Caco-2 (cell line): ENCODE data around the gene NLGN4X. TPM values are rescaled to one million over a fixed set of nuclear protein-coding genes. Genes with fewer than 3 reads are reported as not detected.

Source experiments
- BruUV-seq: library from RNA; stranded (reverse); fragments of 400-500 nt; replicated peaks from 2 replicates; lab custom pipeline; 2021; lab: Mats Ljungman, UMichigan
- CTCF ChIA-PET: fragments of 300-600 bp; sonication (Branson Sonifier 250); formaldehyde crosslinking; loops from one replicate; lab custom pipeline; 2022; ENCODE audit warnings: antibody characterized with exemption; lab: Charles Lee
- POLR2A ChIA-PET: fragments of 300-600 bp; sonication (Branson Sonifier 250); formaldehyde crosslinking; loops from one replicate; lab custom pipeline; 2022; ENCODE audit warnings: antibody characterized with exemption; lab: Charles Lee
- DNase-seq, 2 experiments: peaks; one replicate each; pipeline versions ENCODE4 v3.0.0 to v3.0.0-alpha.2; 2020 to 2022
- H3K27me3 ChIP-seq: replicated peaks from 2 replicates; pipeline ENCODE4 v1.6.0; 2011; ENCODE audit warnings: low read length; ENCODE audit not compliant: control insufficient read depth, insufficient read depth
- H3K36me3 ChIP-seq: 2 replicates; pipeline ENCODE4 v1.5.1; 2011; ENCODE audit warnings: low read length; ENCODE audit not compliant: control insufficient read depth, insufficient read depth
- H3K4me1 ChIP-seq: fragments of 250-450 bp; sonication (Bioruptor Pico); 2 replicates; pipeline ENCODE4 v1.5.1; 2020; ENCODE audit warnings: mild to moderate bottlenecking
- H3K4me3 ChIP-seq: 2 replicates; pipeline ENCODE4 v1.5.1; 2011; ENCODE audit warnings: low read depth, mild to moderate bottlenecking, control low read depth, low read length
- H3K9me3 ChIP-seq: fragments of 250-450 bp; sonication (Bioruptor Pico); 2 replicates; pipeline ENCODE4 v1.5.1; 2020; ENCODE audit warnings: mild to moderate bottlenecking, moderate library complexity
- H3K27ac Mint-ChIP-seq: one replicate; pipeline ENCODE4 v1.8.0; 2022; ENCODE audit warnings: mixed read lengths; ENCODE audit not compliant: unreplicated experiment
- H3K27me3 Mint-ChIP-seq: one replicate; pipeline ENCODE4 v1.8.0; 2022; ENCODE audit warnings: mixed read lengths; ENCODE audit not compliant: insufficient read depth, unreplicated experiment
- H3K36me3 Mint-ChIP-seq: one replicate; pipeline ENCODE4 v1.8.0; 2022; ENCODE audit warnings: mild to moderate bottlenecking, mixed read lengths; ENCODE audit not compliant: insufficient read depth, unreplicated experiment
- H3K4me1 Mint-ChIP-seq: one replicate; pipeline ENCODE4 v1.8.0; 2022; ENCODE audit warnings: low read depth, mixed read lengths; ENCODE audit not compliant: unreplicated experiment
- H3K4me3 Mint-ChIP-seq: one replicate; pipeline ENCODE4 v1.8.0; 2022; ENCODE audit warnings: mild to moderate bottlenecking, moderate library complexity, mixed read lengths; ENCODE audit not compliant: unreplicated experiment
- H3K9me3 Mint-ChIP-seq: one replicate; pipeline ENCODE4 v1.8.0; 2022; ENCODE audit warnings: mixed read lengths; ENCODE audit not compliant: unreplicated experiment
- CTCF ChIP-seq, 2 experiments: fragments of 200-600 bp in 1 of 2; IDR thresholded peaks; 1 replicate in 1 of 2; 2 replicates in 1 of 2; pipeline versions ENCODE4 v1.5.1 to v1.8.0; 2011 to 2022; ENCODE audit warnings: antibody characterized with exemption in 1 of 2, control low read depth in 1 of 2, inconsistent platforms in 1 of 2, low read depth in 1 of 2, low read length in 1 of 2, mild to moderate bottlenecking in 1 of 2, moderate library complexity in 1 of 2; ENCODE audit not compliant: insufficient read depth in 1 of 2, severe bottlenecking in 1 of 2, unreplicated experiment in 1 of 2
- intact Hi-C: fragments of 100-400 bp; cut with micrococcal nuclease; formaldehyde crosslinking; loops from one replicate; pipeline ENCODE4 v1.10.0; 2022; ENCODE audit not compliant: unreplicated experiment
- total RNA-seq: library from RNA; stranded (reverse); gene quantifications from 2 replicates; pipeline ENCODE4 v1.2.3, GENCODE V29; 2022

The NLGN4X gene
- total RNA-seq, 1 experiment from 2014 or later, result not detected

- H3K9me3 Mint-ChIP-seq, result no peaks in the 10 kb centered on the region
- H3K4me1 Mint-ChIP-seq, result no peaks in the 10 kb centered on the region
- Histone ChIP-seq H3K27me3 (no peaks in the 10 kb centered on the region), H3K4me3 (no peak overlapping the region), H3K36me3 (no peaks in the 10 kb centered on the region), H3K4me1 (no peaks in the 10 kb centered on the region), H3K9me3 (no peaks in the 10 kb centered on the region)
- no peak for DNase-seq
- H3K36me3 Mint-ChIP-seq, result no peaks in the 10 kb centered on the region
- ChIA-PET CTCF (no interaction called here), POLR2A (no interaction called here)
- no peak overlapping the region for H3K4me3 Mint-ChIP-seq
- no peak overlapping the region for H3K27ac Mint-ChIP-seq
- BruUV-seq, result no TSS peak
- intact Hi-C loops, result no loop called here
- TF ChIP-seq CTCF (IDR thresholded peaks at IDR 0.05; ENCODE audit: insufficient read depth in 1 of 2, low read depth in 1 of 2, low read length in 1 of 2, severe bottlenecking in 1 of 2, unreplicated experiment in 1 of 2), result no peak
- no peaks in the 10 kb centered on the region for H3K27me3 Mint-ChIP-seq
Measured at GRCh38 chrX:5957506-5957905, 271.2 kb downstream of the NLGN4X start.

- Histone ChIP-seq H3K4me3 (no peak overlapping the region), H3K4me1 (no peaks in the 10 kb centered on the region), H3K27me3 (no peaks in the 10 kb centered on the region), H3K36me3 (no peaks in the 10 kb centered on the region), H3K9me3 (no peaks in the 10 kb centered on the region)
- DNase-seq, result no peak
- TF ChIP-seq CTCF (IDR thresholded peaks at IDR 0.05; ENCODE audit: insufficient read depth in 1 of 2, low read depth in 1 of 2, low read length in 1 of 2, severe bottlenecking in 1 of 2, unreplicated experiment in 1 of 2), result no peak
- no peaks in the 10 kb centered on the region for H3K9me3 Mint-ChIP-seq
- CTCF ChIA-PET, result no interaction called here
- H3K4me1 Mint-ChIP-seq, result no peaks in the 10 kb centered on the region
- intact Hi-C loops, result no loop called here
- POLR2A ChIA-PET, result no interaction called here
- H3K4me3 Mint-ChIP-seq, result no peak overlapping the region
- no TSS peak for BruUV-seq
- H3K36me3 Mint-ChIP-seq, result no peaks in the 10 kb centered on the region
- peaks cover 8% of the 10 kb centered on the region for H3K27me3 Mint-ChIP-seq
- H3K27ac Mint-ChIP-seq, result no peak overlapping the region
Measured at GRCh38 chrX:5936438-5936837, 292.2 kb downstream of the NLGN4X start.

- no peaks in the 10 kb centered on the region for H3K36me3 Mint-ChIP-seq
- peaks cover 3% of the 10 kb centered on the region for H3K27me3 Mint-ChIP-seq
- no peak for DNase-seq
- no peak for TF ChIP-seq CTCF (IDR thresholded peaks at IDR 0.05; ENCODE audit: insufficient read depth in 1 of 2, low read depth in 1 of 2, low read length in 1 of 2, severe bottlenecking in 1 of 2, unreplicated experiment in 1 of 2)
- H3K4me3 Mint-ChIP-seq, result no peak overlapping the region
- Histone ChIP-seq H3K27me3 (no peaks in the 10 kb centered on the region), H3K36me3 (no peaks in the 10 kb centered on the region), H3K9me3 (no peaks in the 10 kb centered on the region), H3K4me3 (no peak overlapping the region), H3K4me1 (no peaks in the 10 kb centered on the region)
- BruUV-seq, result no TSS peak
- CTCF ChIA-PET, result no interaction called here
- H3K4me1 Mint-ChIP-seq, result no peaks in the 10 kb centered on the region
- H3K9me3 Mint-ChIP-seq, result no peaks in the 10 kb centered on the region
- no peak overlapping the region for H3K27ac Mint-ChIP-seq
- intact Hi-C loops, result no loop called here
- POLR2A ChIA-PET, result no interaction called here
Measured at GRCh38 chrX:5928224-5928623, 300.4 kb downstream of the NLGN4X start.
